ENCODE results near the gene SLC12A9. TPM values are rescaled to one million over a fixed set of nuclear protein-coding genes. Genes with fewer than 3 reads are reported as not detected.

Gene SLC12A9
- total RNA-seq, 1 donor from 2014 or later: 19.4 TPM

DNA sequence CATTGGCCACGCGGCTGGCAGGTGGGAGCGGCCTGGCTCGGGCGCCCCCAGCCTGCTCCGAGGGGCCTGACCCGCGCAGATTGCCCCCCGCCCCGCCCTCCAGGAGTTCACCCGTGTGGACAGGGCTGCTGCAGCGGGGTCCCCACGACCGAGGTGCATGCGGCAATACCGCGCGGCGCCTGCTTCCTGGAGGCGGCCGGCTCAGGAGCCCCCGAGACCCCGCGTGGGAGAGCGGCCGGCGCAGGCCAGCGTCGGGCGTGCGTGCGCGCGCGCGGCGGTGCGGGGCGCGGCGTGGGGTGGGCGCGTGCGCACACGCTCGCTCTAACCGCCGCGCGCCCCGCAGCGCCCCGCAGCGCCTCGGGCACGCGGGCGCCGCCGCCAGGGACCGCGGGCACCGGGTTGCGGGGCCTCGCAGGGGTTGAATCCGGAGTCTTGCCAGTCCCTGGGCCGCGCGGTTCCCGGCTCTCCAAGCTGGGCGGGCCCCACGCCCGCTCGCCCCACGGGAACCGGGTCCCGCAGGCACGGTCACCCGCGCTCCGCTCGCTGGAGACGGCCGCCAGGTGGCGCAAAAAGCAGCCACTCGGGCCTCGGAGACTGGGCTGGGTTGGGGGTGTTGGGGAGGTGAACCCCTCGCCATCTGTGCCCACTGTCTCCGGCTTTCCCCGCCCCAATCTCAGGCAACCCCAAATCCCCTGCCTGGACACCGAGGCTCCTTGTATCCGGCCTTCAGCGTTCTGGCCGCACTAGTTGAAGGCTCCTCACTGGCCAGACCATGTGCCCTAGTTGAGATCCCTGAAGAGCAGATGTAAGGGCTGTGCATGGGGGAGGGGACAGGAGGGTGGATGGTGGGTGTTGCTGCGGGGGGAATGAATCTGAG is 44.5 kb downstream of the SLC12A9 start:
- no peaks in the 10 kb centered on the region for H3K36me3 ChIP-seq
- H3K9me3 ChIP-seq: no peaks in the 10 kb centered on the region
- TF ChIP-seq, protein P1, sequence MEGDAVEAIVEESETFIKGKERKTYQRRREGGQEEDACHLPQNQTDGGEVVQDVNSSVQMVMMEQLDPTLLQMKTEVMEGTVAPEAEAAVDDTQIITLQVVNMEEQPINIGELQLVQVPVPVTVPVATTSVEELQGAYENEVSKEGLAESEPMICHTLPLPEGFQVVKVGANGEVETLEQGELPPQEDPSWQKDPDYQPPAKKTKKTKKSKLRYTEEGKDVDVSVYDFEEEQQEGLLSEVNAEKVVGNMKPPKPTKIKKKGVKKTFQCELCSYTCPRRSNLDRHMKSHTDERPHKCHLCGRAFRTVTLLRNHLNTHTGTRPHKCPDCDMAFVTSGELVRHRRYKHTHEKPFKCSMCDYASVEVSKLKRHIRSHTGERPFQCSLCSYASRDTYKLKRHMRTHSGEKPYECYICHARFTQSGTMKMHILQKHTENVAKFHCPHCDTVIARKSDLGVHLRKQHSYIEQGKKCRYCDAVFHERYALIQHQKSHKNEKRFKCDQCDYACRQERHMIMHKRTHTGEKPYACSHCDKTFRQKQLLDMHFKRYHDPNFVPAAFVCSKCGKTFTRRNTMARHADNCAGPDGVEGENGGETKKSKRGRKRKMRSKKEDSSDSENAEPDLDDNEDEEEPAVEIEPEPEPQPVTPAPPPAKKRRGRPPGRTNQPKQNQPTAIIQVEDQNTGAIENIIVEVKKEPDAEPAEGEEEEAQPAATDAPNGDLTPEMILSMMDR (IDR thresholded peaks at IDR 0.05): peak; percentile 68 to 73 (median 69)
- no peak for DNase-seq (ENCODE audit: low spot score in 2 of 2)
- H3K27ac ChIP-seq: no peak overlapping the region
- intact Hi-C loops (cut with DNase I): loop anchor here (1.0 to 5.0 kb wide), 2 partner anchors 162 to 180 kb away; no protein-coding TSS in a partner anchor
- peaks cover 6 to 14% of the 10 kb centered on the region in 2 donors for H3K4me1 ChIP-seq
- H3K4me3 ChIP-seq: peak overlapping the region; percentile 42 to 62
- peaks cover 14% of the 10 kb centered on the region for H3K27me3 ChIP-seq

DNA sequence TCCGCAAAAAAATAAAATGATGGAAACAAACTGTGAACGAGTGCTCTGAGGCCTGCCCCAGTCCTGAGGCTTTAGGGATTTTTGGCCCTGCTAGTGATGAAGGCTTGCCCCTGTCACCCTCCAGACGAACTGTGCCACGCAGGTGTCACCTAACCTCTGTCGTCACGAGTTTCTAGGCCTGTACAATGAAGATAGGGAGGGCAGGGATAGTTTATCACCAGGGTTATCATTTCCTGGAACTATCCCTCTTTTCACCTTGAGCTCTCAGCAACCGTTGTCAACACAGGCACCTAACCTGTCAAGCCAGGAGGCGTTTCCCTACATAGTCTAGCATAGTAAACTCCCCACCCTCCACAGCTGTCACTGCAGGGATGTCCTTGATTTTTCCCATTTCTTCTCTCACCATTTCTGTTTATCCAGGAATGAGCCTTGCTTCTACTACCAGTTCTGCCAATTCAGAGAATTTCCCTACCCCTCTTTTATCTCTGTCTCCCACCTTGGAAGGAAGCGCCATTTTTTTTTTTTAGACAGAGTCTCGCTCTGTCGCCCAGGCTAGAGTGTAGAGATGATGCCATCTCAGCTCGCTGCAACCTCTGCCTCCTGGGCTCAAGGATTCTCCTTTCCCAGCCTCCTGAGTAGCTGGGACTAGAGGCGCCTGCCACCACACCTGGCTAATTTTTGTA is 45.4 kb downstream of the SLC12A9 start:
- Histone ChIP-seq H3K4me1 (peaks cover 6 to 14% of the 10 kb centered on the region in 2 donors), H3K27me3 (peaks cover 14% of the 10 kb centered on the region), H3K27ac (no peak overlapping the region), H3K9me3 (no peaks in the 10 kb centered on the region), H3K4me3 (no peak overlapping the region), H3K36me3 (no peaks in the 10 kb centered on the region)
- intact Hi-C loops (cut with DNase I): loop anchor here (1.0 to 5.0 kb wide), 2 partner anchors 161 to 179 kb away; no protein-coding TSS in a partner anchor
- DNase-seq (ENCODE audit: low spot score in 2 of 2): no peak
- TF ChIP-seq, protein P1 (IDR thresholded peaks at IDR 0.05): no peak

DNA sequence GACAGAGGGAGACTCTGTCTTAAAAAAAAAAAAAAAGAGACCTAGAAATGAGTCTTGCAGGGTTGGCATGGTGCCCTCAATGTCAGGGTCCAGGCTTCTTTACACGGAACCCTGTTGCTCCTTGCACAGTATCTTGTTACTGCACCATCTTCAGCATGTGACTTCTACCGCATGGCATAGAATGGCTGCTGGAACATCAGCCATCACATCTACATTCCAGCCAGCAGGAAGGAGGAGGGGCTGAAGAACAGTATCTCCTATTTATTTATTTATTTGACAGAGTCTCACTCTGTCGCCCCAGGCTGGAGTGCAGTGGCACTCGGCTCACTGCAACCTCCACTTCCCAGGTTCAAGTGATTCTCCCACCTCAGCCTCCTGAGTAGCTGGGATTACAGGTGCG is 46.9 kb downstream of the SLC12A9 start:
- no peaks in the 10 kb centered on the region for H3K9me3 ChIP-seq
- no peaks in the 10 kb centered on the region for H3K36me3 ChIP-seq
- H3K4me3 ChIP-seq: no peak overlapping the region
- intact Hi-C loops (cut with DNase I): loop anchor here (5.0 kb wide), 1 partner anchor 178 kb away; no protein-coding TSS in a partner anchor
- DNase-seq (ENCODE audit: low spot score in 2 of 2): no peak
- H3K27ac ChIP-seq: no peak overlapping the region
- TF ChIP-seq, protein P1 (IDR thresholded peaks at IDR 0.05): no peak
- H3K27me3 ChIP-seq: peaks cover 14% of the 10 kb centered on the region
- peaks cover 6 to 14% of the 10 kb centered on the region in 2 donors for H3K4me1 ChIP-seq

DNA sequence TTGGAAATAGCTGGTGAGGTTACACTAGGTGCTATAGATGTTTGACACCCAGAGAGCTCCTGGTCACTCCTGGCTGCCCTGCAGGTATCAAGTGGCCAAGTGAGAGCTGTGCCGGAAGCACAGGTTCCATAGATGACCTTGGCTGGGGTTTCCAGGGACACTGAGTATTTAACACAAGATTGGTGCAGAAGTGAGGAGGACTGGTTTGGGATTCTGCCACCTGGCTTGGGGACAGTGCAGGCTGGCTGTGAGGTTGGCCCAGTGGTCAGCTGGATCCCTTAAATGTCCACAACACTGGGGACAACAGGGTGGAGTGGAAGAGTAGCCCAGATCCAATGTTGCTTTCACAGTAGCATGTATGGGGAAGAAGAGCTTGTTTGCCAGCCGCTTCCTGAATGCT is 48.5 kb downstream of the SLC12A9 start:
- H3K36me3 ChIP-seq: no peaks in the 10 kb centered on the region
- TF ChIP-seq, protein P1 (IDR thresholded peaks at IDR 0.05): no peak
- peaks cover 7% of the 10 kb centered on the region for H3K27me3 ChIP-seq
- H3K9me3 ChIP-seq: no peaks in the 10 kb centered on the region
- H3K27ac ChIP-seq: no peak overlapping the region
- intact Hi-C loops (cut with DNase I): no loop called here
- H3K4me3 ChIP-seq: no peak overlapping the region
- no peak for DNase-seq (ENCODE audit: low spot score in 2 of 2)
- peaks cover 0 to 4% of the 10 kb centered on the region in 2 donors for H3K4me1 ChIP-seq

DNA sequence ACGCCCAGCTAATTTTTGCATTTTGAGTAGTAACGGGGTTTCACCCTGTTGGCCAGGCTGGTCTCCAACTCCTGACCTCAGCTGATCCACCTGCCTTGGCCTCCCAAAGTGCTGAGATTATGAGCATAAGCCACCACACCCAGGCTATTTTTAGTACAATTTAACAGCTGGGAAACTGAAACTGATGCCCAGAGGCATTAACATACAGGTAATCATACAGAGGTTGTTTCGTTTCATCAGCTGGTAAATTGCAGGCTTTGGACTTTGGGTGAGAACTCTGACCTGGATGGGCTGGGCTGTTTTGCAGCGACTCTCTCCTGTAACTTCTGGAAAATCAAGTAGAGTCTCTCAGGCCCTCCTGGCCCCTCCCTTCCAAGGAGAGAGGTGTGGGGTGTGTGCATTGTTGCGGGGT is 49.4 kb downstream of the SLC12A9 start:
- Histone ChIP-seq H3K27me3 (no peaks in the 10 kb centered on the region), H3K36me3 (no peaks in the 10 kb centered on the region), H3K27ac (no peak overlapping the region), H3K4me3 (no peak overlapping the region), H3K4me1 (no peaks in the 10 kb centered on the region), H3K9me3 (no peaks in the 10 kb centered on the region)
- intact Hi-C loops (cut with DNase I): no loop called here
- TF ChIP-seq, protein P1 (IDR thresholded peaks at IDR 0.05): no peak
- DNase-seq (ENCODE audit: low spot score in 2 of 2): no peak

Measured in ascending aorta (tissue), 2 donors.